Panc1 (cell line): ENCODE data around the gene RWDD1.

Experiments used
- POLR2AphosphoS5 ChIP-seq: IDR thresholded peaks from 2 replicates; pipeline ENCODE4 v1.6.1; 2012; ENCODE audit warnings: mild to moderate bottlenecking, low read depth, low read length, moderate library complexity
- TF ChIP-seq, protein P1 (sequence below): fragments of 450-650 bp; IDR thresholded peaks from 2 replicates; pipeline ENCODE4 v1.5.1; 2017; ENCODE audit warnings: mild to moderate bottlenecking
- TF ChIP-seq, protein P2 (sequence below), 2 experiments: IDR thresholded peaks; 2 replicates each; pipeline ENCODE4 v1.6.1; 2011 to 2012; ENCODE audit warnings: low read depth in 2 of 2, control low read depth in 1 of 2, low read length in 1 of 2, mild to moderate bottlenecking in 1 of 2, moderate library complexity in 1 of 2; ENCODE audit not compliant: insufficient read depth in 1 of 2

DNA sequence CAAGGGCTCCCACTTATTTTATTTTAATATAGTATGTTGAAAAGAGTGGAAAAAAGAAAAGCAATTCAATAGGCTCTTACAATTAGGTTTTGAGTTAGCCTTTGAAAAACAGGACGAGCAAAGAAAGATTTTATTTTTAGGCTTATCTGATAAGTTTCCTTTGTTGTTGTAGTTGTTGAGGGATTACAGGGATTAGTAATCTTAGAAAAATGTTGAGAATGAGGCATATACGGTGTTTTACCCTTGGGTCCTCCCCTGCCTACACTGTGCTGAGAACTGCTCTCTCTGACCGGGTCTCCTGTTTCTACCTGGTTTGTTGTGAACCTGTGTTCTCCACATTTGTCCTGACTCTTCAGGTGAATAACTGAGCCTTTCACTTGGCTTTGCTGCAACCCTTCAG is 42.5 kb upstream of the RWDD1 start:
- TF ChIP-seq POLR2AphosphoS5 = no peak
- TF ChIP-seq, protein P1, sequence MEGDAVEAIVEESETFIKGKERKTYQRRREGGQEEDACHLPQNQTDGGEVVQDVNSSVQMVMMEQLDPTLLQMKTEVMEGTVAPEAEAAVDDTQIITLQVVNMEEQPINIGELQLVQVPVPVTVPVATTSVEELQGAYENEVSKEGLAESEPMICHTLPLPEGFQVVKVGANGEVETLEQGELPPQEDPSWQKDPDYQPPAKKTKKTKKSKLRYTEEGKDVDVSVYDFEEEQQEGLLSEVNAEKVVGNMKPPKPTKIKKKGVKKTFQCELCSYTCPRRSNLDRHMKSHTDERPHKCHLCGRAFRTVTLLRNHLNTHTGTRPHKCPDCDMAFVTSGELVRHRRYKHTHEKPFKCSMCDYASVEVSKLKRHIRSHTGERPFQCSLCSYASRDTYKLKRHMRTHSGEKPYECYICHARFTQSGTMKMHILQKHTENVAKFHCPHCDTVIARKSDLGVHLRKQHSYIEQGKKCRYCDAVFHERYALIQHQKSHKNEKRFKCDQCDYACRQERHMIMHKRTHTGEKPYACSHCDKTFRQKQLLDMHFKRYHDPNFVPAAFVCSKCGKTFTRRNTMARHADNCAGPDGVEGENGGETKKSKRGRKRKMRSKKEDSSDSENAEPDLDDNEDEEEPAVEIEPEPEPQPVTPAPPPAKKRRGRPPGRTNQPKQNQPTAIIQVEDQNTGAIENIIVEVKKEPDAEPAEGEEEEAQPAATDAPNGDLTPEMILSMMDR = no peak
- TF ChIP-seq, protein P2, sequence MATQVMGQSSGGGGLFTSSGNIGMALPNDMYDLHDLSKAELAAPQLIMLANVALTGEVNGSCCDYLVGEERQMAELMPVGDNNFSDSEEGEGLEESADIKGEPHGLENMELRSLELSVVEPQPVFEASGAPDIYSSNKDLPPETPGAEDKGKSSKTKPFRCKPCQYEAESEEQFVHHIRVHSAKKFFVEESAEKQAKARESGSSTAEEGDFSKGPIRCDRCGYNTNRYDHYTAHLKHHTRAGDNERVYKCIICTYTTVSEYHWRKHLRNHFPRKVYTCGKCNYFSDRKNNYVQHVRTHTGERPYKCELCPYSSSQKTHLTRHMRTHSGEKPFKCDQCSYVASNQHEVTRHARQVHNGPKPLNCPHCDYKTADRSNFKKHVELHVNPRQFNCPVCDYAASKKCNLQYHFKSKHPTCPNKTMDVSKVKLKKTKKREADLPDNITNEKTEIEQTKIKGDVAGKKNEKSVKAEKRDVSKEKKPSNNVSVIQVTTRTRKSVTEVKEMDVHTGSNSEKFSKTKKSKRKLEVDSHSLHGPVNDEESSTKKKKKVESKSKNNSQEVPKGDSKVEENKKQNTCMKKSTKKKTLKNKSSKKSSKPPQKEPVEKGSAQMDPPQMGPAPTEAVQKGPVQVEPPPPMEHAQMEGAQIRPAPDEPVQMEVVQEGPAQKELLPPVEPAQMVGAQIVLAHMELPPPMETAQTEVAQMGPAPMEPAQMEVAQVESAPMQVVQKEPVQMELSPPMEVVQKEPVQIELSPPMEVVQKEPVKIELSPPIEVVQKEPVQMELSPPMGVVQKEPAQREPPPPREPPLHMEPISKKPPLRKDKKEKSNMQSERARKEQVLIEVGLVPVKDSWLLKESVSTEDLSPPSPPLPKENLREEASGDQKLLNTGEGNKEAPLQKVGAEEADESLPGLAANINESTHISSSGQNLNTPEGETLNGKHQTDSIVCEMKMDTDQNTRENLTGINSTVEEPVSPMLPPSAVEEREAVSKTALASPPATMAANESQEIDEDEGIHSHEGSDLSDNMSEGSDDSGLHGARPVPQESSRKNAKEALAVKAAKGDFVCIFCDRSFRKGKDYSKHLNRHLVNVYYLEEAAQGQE (IDR thresholded peaks at IDR 0.05; ENCODE audit: insufficient read depth in 1 of 2, low read depth in 2 of 2, low read length in 1 of 2) = no peak
